GM21825 (cell line): Measurements from ENCODE around the gene ERN2.
"Not testable (repeated sequence)": the region's sequence is repeated elsewhere in the genome, so short reads cannot be mapped to it uniquely, and the experiment has no call there.

Experiments used
- ATAC-seq: cut with Tn5 transposase; IDR thresholded peaks from one replicate; pipeline ENCODE4 v1.9.1; 2021; ENCODE audit warnings: mild to moderate bottlenecking, moderate library complexity; ENCODE audit not compliant: unreplicated experiment

Gene ERN2

DNA sequence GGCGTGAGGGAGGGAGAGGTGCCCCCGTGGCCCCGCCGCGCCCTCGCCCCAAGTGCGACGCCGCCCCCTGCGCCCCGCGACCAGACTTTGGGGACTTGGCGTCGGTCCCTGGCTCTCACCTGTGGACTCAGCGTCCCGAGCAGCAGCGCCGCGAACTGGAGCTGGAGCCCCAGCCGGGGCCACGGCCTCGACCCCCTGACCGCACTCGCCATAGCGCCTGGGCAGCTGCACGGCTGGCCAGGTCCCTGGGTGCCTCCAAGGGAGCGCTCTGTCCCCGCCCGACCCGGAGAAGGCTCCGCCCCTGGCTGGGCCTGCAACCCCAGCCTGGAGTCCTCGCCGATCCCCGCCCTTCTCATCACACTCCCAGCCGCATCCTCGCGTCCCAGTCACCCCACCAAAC is at the start of gene ERN2:
Gene ERN2, minus strand, starts transcription at position 247 of the 400 bp plus-strand sequence. Its CDS starts 35 bp downstream, at position 212.
- ATAC-seq, result no peak

DNA sequence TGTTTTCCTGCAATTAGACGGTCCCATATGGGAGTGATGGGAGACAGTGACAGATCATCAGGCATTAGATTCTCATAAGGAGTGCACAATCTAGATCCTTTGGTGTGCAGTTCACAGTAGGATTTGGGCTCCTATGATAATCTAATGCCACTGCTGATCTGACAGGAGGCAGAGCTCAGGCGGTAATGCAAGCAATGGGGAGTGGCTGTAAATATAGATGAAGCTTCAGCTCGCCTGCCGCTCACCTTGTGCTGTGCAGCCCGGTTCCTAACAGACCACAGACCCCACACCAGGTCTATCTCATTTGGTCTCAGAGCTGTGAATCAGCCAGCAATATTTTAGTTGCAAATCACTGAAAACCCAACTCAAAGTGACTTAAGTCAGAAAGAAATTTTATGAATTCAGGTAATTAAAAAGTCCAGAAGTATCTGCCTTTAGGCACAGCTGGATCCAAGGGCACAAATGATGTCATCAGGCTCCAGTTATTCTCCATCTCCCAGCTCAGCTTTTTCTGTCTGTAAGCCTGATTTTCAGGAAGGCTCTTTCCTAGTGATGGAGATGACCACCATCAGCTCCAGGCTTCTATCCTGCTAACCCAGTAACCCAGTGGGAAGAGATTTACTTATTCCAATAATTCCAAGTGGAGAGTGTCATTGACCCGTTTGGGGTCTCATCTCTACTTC is 45.1 kb upstream of the ERN2 start:
- ATAC-seq, result no peak

DNA sequence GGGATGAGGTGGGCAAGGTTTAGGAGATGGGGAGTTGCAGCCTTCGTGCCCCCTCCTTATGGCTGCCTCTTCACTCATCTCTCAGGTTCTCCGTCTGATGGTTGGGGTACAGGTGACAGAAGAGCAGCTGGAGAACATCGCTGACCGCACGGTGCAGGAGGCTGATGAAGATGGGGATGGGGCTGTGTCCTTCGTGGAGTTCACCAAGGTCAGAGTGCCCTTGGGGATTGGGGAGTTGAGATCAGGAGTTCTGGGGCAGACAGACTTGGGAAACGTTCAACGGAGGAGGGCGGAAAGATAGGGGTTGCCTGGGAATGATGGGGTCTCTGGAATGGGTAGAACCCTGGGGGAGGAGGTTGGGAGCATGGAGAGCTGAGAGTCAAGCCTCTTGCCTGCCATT is 44.1 kb upstream of the ERN2 start:
- ATAC-seq, result no peak

- ATAC-seq, result no peak
Measured at GRCh38 chr16:23755484-23755809, 42.4 kb upstream of the ERN2 start.

- ATAC-seq, result no peak
Measured at GRCh38 chr16:23754594-23755483, 41.8 kb upstream of the ERN2 start, which contains the start of gene CHP2. TSS of gene CHP2 (plus strand) at chr16:23755026. CDS start at chr16:23755050, 24 bp downstream.

DNA sequence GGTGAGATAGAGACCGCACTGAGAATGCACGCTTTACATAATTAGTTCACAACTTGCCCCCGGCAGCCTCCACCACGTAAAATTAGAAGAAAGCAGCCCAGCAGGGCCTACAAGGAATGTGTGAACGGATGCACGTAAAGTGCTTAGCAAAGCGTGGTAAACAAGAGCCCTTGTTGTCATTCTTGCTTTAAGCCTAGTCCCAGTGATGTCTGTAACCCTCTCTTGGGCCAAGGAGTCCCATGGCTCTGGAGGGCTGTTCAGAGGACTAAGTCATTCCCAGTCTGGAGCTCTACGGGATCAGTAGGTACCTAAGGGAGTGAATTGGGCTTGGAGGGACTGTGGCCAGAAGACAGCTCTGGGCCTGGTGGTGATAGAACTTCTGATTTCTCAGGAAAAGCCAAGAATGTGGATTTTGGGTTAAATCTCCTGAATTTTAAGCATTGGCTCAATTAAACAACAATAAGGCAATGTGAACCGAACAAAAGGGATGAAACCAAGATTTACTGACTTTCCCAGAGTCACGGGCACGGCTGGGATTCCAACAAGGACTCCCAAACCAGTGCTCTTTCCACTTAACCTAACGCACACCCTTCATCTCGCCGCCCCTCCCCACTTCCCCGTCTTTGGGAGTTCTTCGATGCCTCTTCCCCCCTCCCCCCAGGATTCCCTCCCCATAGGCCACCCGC is 41.0 kb upstream of the ERN2 start:
- ATAC-seq, result no peak

- not testable (repeated sequence) for ATAC-seq
Measured at GRCh38 chr16:23751053-23751452, 38.0 kb upstream of the ERN2 start.

GRCh38 chr16:23748630-23749029 is 35.6 kb upstream of the ERN2 start:
- ATAC-seq, result no peak

GRCh38 chr16:23745263-23745662 is 32.2 kb upstream of the ERN2 start:
- no peak for ATAC-seq

GRCh38 chr16:23742766-23743165 is 29.7 kb upstream of the ERN2 start:
- no peak for ATAC-seq

DNA sequence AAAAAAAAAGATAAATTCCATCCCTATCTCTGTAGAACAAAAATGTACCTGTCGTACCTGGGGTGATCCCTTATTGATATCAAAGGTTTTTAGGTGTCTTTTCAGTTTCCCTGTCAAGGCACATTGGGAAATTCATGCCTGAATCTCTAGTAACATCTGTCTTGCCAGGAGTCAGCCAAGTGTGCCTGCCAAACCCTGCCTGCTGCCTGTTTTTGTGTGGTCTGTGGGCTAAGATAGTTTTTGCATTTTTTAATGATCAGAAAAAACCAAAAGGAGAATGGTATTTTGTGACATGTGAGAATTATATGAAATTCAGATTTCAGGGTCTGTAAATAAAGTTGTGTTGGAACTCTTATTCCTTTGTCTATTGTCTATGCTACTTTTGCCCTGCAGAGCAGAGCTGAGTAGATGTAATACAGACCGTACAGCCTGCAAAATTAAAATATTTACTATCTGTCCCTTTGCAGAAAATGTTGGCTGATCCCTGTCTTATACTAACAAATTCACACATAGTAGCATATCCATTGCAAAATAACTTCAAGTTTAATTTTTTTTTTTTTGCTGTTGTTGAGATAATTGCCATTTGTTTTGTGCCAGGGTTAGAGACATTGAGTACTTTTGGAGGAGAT is 28.8 kb upstream of the ERN2 start:
- no peak for ATAC-seq

- no peak for ATAC-seq
Measured at GRCh38 chr16:23739516-23739915, 26.5 kb upstream of the ERN2 start.

- ATAC-seq, result not testable (repeated sequence)
Measured at GRCh38 chr16:23737423-23738028, 24.5 kb upstream of the ERN2 start.

GRCh38 chr16:23734176-23734893 is 21.3 kb upstream of the ERN2 start:
- ATAC-seq, result no peak

GRCh38 chr16:23729503-23730424 is 16.7 kb upstream of the ERN2 start:
- ATAC-seq, result no peak

GRCh38 chr16:23728112-23728477 is 15.1 kb upstream of the ERN2 start:
- ATAC-seq, result no peak

- no peak for ATAC-seq
Measured at GRCh38 chr16:23726710-23727109, 13.7 kb upstream of the ERN2 start.

DNA sequence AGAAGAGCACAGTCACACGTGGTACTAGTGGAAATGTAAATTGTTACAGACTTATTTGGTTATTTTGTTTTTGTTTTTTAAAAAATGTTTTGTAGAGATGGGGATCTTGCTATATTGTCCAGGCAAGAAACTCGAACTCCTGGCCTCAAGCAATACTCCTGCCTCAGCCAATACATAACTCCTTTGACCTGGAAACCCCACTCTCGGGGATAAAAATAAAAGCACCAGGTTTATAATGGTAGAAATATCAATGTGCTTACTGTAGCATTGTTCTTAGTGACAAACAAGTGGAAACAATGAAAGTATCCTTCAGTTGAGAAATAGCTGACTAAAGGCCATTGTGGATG is 11.7 kb upstream of the ERN2 start:
- no peak for ATAC-seq

DNA sequence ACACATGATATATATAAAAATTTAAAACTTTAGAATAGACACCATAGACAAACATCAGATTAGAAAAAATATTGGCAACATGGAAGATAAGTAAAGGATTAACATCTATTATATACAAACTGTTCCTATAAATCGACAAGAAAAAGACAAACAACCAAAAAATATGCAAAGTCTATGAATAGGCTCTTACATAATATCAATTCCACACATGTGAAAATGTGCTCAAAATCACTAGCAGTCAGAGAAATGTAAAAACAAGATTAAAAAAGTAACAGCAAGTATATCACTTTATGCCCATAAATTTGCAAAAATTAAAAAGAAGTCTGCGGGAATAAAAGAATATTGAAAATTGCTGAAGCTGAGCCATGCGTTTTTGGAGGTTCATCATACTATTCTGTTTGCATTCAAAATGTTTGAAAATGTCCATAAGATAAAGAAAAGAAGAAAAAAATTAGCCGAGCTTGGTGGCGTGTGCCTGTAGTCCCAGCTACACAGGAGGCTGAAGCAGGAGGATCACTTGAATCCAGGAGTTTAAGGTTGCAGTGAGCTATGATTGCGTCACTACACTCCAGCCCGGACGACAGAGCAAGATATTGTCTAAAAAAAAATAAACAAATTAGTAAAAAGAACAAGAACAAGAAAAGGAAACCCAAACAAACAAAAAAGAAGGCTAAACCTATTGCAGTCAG is 11.2 kb upstream of the ERN2 start:
- no peak for ATAC-seq
